Measurements from ENCODE around the gene FBLN7.
"Not testable (repeated sequence)": the region's sequence is repeated elsewhere in the genome, so short reads cannot be mapped to it uniquely, and the experiment has no call there.

Gene FBLN7

DNA sequence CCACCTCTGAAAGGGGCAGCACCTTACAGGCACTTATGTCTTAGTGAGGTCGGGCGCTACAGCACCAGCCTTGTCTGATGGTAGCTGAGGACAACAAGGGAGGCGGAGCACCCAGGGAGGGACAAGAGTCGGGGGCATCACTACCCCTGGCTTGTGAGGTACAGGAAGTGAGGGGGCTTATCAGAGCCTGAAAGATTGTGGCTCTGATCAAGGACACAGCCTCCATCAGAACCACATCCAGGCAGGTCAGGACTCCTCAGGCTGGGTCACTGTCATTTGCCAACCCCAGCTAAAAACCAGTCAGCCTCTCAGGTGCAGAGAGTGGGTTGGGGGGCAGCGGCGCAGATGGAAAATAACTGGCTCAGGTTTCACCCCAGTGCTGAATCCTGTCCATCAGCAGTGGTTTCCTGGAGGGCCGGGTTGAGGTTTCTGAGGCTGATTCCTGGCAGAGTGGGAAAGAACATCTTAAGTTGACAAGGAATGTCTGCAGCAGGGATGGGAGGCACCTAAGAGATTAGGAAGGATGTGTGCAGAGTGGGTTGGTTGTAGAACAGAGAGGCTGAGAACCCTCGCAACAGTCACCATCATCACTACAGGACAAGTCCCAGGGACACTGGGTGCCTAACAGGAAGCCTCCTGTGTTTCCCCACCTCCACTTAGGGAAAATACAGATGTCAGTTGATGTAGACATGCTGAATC lies 45.3 kb downstream of the FBLN7 start:
- DNase-seq, result no peak

DNA sequence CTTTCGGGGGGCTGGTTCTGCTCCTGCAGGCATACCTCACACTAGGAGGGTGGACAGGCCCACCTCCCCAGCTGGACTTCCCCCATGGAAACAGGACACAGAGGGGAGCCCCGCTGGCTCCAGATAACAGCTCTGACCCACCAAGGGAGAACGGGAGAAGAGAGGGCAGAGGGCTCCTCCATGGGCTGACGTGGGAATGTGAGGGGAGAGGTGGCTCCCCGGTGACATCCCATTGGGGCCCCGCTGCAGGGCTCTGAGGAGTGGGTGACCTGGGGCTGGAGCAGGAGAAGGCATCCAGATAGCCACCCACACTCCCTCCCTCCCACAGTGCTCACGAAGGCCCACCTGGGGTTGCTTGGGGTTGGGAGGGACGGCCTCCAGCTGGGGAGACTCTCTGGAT lies 45.9 kb downstream of the FBLN7 start:
- DNase-seq, result no peak

DNA sequence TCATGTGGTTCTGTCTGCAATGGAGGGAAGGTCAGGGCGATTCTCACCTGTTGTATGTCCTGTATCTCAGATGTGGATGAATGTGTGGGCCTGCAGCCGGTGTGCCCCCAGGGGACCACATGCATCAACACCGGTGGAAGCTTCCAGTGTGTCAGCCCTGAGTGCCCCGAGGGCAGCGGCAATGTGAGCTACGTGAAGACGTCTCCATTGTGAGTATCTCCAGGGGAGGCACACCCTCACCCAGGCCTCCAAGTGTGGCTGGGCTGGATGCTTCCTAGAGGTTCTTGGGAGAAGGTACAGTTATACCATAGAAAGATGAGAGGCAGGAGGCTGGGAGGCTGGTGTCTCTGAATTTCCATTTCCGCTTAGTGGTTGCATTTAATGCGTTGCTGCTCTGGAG lies 46.9 kb downstream of the FBLN7 start:
- DNase-seq, result no peak

DNA sequence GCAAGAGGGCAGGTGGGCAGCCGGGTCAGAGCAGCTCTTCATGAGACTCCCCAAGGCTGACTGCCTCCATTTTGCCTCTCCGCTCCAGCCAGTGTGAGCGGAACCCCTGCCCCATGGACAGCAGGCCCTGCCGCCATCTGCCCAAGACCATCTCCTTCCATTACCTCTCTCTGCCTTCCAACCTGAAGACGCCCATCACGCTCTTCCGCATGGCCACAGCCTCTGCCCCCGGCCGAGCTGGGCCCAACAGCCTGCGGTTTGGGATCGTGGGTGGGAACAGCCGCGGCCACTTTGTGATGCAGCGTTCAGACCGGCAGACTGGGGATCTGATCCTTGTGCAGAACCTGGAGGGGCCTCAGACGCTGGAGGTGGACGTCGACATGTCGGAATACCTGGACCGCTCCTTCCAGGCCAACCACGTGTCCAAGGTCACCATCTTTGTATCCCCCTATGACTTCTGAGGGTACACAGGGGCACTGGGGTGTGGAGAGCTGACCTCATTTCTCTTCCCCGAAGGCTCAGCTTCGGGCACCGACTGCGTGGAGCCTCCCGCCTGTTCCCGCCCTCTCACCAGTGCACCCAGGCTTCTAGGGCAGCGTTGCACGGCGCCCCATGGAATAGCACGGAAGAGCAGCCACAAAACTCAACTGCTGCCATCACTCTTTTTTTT lies 49.0 kb downstream of the FBLN7 start:
- DNase-seq, result no peak

DNA sequence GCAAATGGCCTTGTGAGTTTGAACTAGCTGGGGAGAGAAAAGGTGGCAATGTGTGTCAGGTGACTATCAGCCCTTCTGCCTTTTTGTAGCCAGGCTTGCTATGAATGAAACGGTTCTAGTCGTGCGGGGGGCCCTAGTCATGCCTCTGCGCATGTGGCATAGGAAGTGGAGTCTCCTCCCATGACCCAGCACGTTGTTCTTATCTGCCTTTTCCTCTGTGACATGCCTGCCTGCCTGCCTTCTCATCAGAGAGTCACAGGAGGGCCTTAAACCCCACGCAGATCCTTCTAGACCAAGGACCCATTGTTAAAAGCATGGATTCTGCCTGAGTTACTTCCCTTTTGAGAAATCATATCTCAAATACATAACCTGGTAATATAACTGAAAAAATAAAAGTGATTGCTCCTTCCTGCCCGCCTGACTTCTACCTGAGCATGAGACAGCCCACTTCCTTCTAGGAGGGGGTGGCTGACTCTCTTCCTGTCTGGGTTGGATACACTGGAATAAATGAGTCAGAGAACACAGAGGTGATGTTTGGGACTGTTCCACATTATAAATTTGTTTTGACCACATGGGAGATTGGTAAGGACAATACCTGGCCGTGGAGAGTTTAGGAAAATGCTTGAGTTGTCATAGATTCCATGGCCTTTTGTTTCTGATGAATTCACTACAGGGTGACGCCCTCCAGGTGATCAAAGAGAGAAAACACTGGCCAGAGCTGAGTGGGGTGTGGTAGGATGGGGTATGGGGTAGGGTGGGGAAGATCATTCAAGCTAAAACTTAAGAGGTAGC lies 49.8 kb downstream of the FBLN7 start:
- no peak for DNase-seq

DNA sequence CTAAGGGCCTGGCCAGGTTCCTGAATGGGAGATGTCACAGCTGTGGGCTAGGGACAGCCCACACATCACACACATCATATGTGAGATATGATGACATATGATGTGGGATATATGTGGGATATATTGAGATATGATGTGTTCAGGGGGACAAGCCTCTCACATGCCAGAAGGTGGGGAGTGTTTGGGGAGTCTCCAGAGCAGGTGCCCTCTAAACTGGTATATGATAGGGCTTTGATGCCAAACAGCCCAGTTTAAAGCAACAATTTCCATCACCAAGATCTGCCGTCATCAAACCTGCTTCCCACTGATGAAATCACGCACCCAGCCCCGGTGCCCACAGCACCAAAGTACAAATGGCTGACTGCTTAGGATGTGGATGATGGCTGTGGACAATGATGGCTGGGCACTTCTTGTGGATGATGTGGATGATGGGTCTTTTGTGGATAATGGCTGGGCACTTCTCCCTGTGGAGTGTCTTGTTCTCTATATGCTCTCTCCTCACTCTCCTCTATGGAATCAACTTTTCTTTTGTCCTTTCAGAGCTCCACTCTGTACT lies 50.9 kb downstream of the FBLN7 start:
- DNase-seq, result no peak

DNA sequence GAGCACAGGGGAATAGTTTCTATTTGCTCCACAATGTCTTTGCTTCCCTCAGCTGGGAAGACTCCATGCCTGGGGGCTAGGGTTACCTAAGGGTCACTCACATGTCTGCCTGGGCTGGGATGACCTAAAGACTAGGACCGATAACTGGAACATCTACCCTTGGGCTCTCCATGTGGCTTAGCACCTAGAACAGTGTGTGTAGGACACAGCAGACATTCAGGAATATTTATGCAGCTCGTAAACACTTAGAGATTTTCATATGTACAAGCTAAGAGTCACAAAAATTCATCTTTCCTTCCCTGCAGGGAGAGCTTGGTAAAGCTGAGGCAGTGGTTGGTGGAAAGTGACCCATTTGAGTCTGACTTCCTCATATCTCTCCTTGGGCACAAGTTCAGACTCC lies 55.8 kb downstream of the FBLN7 start:
- DNase-seq, result no peak

- no peak for DNase-seq
Measured at GRCh38 chr2:112194482-112194881, 56.3 kb downstream of the FBLN7 start.

GRCh38 chr2:112195167-112195766 lies 57.1 kb downstream of the FBLN7 start:
- DNase-seq, result no peak

- DNase-seq, result no peak
Measured at GRCh38 chr2:112195950-112196349, 57.8 kb downstream of the FBLN7 start.

- DNase-seq, result no peak
Measured at GRCh38 chr2:112197868-112198267, 59.7 kb downstream of the FBLN7 start.

- DNase-seq, result no peak
Measured at GRCh38 chr2:112198780-112199179, 60.6 kb downstream of the FBLN7 start.

DNA sequence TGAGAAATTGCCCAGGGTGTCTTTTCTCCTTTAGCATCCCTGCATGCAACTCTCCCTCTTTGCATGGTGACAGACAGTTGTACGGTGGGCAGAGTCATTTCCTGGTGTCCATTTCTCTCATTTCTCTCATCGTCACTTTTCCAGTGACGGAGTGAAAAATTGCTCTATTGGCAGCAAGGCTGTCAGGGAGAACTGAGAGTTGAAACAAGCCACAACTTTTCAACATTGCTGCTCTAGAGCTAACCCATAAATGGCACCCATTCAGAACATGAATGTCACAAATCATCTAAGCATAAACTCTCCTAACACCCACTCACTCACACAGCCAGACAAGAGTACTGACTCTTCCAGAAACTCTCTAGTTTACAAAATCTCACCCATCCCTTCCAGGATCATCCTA lies 61.0 kb downstream of the FBLN7 start:
- no peak for DNase-seq

DNA sequence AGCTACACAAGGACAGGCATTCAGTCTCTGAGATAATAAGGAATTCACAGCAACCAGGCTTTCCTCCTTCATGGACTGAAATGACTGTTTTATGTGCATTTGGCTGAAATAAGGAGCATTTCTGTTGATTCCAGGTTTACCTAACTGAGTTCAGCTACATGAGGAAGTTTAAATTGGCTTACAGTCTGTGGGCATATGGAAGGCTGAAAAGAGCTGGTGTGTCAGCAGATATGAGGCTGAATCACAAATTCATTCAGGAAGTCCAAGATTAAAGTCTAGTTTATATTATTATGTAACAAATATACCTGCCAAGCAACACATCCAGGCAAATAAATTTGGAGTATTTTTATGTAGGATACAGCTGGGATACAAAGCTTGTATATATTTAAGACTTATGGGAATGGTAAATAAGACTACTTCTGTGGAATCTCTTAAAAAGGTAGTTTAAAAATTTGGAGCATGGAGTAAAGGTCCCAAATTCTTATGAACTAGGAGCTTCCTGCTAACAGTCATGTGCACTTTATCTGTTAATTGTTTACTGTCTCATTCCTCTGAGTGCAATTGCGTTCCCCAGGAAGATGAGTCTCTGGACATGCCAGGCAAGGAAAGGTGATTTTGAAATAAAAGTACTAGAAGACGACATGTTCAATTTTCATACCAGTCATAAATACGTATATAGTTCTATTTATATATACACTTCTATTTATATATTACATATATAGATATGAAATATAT lies 63.7 kb downstream of the FBLN7 start:
- DNase-seq, result no peak

DNA sequence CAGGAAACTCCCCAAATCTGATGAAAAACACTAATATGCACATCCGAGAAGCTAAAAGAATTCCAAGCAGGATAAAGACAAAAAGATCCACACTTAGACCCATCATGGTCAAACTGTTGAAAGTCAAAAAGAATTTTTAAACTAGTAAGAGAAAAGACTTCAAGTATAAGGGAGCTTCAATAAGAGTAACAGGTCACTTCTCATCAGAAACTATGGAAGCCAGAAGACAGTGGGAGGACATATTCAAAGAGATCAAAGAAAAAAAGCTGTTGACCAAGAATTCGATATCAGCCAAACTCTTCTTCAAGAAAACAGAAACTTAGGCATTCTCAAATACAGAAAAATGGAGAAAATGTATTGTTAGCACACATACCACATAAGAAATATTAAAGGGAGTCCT lies 66.2 kb downstream of the FBLN7 start:
- no peak for DNase-seq

DNA sequence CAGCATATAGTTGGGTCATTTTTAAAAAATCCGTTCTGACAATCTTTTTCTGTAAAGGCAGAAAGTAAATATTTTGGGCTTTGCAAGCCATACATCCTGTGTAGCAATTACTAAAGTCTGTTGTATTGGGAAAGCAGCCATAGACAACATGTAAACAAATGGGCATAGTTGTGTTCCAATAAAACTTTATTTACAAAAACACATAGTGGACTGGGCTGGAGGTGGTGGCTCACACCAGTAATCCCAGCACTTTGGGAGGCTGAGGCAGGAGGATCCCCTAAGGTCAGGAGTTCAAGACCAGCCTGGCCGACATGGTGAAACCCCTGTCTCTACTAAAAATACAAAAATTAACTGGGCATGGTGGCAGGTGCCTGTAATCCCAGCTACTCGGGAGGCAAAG lies 69.7 kb downstream of the FBLN7 start:
- DNase-seq, result not testable (repeated sequence)

GRCh38 chr2:112216167-112216566 lies 78.0 kb downstream of the FBLN7 start:
- no peak for DNase-seq

DNA sequence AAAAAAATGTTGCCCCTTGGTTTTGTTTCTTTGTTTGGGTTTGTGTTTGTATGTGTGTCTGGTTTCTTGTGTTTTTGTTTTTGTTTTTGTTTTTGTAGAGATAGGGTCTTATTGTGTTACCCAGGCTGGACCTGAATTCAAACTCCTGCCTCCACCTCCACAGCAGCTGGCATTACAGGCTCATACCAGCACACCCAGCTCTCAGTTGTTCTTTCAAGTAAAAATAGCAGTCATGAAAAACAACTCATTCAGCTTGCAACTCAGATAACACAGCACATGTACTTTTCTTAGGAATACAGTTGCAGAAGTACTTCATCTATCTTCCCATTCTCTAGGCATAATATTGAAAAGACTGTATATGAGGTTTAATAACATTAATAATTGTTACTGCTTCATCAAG lies 79.7 kb downstream of the FBLN7 start:
- DNase-seq, result no peak

GRCh38 chr2:112220186-112220585 lies 82.0 kb downstream of the FBLN7 start:
- DNase-seq, result no peak

- DNase-seq, result no peak
Measured at GRCh38 chr2:112220831-112221230, 82.6 kb downstream of the FBLN7 start.

- no peak for DNase-seq
Measured at GRCh38 chr2:112229348-112229747, 91.2 kb downstream of the FBLN7 start.

DNA sequence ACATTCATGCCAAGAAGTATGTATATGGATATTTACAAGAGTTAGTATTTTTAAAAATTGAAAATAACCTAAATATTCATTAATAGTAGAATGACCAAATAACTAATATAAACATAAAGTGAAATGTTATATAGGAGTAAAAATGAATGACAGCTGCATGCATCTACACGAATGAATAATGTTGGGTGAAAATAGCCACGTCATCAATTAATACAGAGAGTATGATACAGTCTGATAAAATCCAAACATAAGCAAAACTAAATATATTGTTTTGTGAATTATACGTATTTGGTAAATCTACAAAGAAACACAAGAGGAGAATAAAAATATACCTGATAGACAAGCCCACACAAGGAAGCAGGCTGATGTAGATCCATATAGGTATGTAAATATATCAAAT lies 92.2 kb downstream of the FBLN7 start:
- DNase-seq, result no peak
